GM21717 (cell line): ENCODE data around the gene HSDL2.

Source experiments
- ATAC-seq: cut with Tn5 transposase; IDR thresholded peaks from one replicate; pipeline ENCODE4 v1.9.1; 2021; ENCODE audit warnings: mild to moderate bottlenecking, moderate library complexity; ENCODE audit not compliant: unreplicated experiment

The HSDL2 gene

GRCh38 chr9:112380102-112380824 is at the start of gene HSDL2:
HSDL2 (plus strand) TSS chr9:112380108; CDS start chr9:112380164, 56 bp downstream.
- ATAC-seq, result peak; percentile 26

GRCh38 chr9:112331674-112331952 is 48.3 kb upstream of the HSDL2 start:
- no peak for ATAC-seq

- no peak for ATAC-seq
Measured at GRCh38 chr9:112332214-112332613, 47.7 kb upstream of the HSDL2 start.

GRCh38 chr9:112332674-112332976 is 47.3 kb upstream of the HSDL2 start:
- no peak for ATAC-seq

- ATAC-seq, result peak; percentile 58
Measured at GRCh38 chr9:112332977-112333638, 46.8 kb upstream of the HSDL2 start, which contains the start of gene PTBP3. PTBP3 (minus strand) TSS chr9:112333619; CDS start chr9:112297865, 35,754 bp downstream.

- peak; percentile 75 for ATAC-seq
Measured at GRCh38 chr9:112333639-112334431, 46.1 kb upstream of the HSDL2 start.

- no peak for ATAC-seq
Measured at GRCh38 chr9:112334432-112334841, 45.5 kb upstream of the HSDL2 start.

- ATAC-seq, result no peak
Measured at GRCh38 chr9:112337547-112337946, 42.4 kb upstream of the HSDL2 start.

- no peak for ATAC-seq
Measured at GRCh38 chr9:112338561-112338960, 41.3 kb upstream of the HSDL2 start.

GRCh38 chr9:112339886-112340285 is 40.0 kb upstream of the HSDL2 start:
- no peak for ATAC-seq

GRCh38 chr9:112341730-112342129 is 38.2 kb upstream of the HSDL2 start:
- no peak for ATAC-seq

GRCh38 chr9:112348257-112349007 is 31.5 kb upstream of the HSDL2 start:
- ATAC-seq, result no peak

- no peak for ATAC-seq
Measured at GRCh38 chr9:112349008-112349333, 30.9 kb upstream of the HSDL2 start.

GRCh38 chr9:112351184-112351583 is 28.7 kb upstream of the HSDL2 start:
- ATAC-seq, result no peak

- ATAC-seq, result no peak
Measured at GRCh38 chr9:112352209-112352608, 27.7 kb upstream of the HSDL2 start.

GRCh38 chr9:112354081-112354743 is 25.7 kb upstream of the HSDL2 start:
- no peak for ATAC-seq

- ATAC-seq, result no peak
Measured at GRCh38 chr9:112355427-112355897, 24.4 kb upstream of the HSDL2 start.

- ATAC-seq, result no peak
Measured at GRCh38 chr9:112360047-112360804, 19.7 kb upstream of the HSDL2 start.

- no peak for ATAC-seq
Measured at GRCh38 chr9:112361601-112362000, 18.3 kb upstream of the HSDL2 start.

GRCh38 chr9:112364761-112365160 is 15.1 kb upstream of the HSDL2 start:
- no peak for ATAC-seq
